NCI-H2196 treated with DMSO at 0.1 percent for 48 hours (cell line): ENCODE data around the gene TXNDC12.

Experiments used
- DNase-seq: peaks from one replicate; lab custom pipeline; 2025; ENCODE audit not compliant: unreplicated experiment; lab: John Stamatoyannopoulos, UW

The TXNDC12 gene

GRCh38 chr1:52002038-52002917, 52.7 kb downstream of the TXNDC12 start:
- peak; percentile 45 for DNase-seq

GRCh38 chr1:51998701-51999100, 56.3 kb downstream of the TXNDC12 start:
- DNase-seq = no peak

DNA sequence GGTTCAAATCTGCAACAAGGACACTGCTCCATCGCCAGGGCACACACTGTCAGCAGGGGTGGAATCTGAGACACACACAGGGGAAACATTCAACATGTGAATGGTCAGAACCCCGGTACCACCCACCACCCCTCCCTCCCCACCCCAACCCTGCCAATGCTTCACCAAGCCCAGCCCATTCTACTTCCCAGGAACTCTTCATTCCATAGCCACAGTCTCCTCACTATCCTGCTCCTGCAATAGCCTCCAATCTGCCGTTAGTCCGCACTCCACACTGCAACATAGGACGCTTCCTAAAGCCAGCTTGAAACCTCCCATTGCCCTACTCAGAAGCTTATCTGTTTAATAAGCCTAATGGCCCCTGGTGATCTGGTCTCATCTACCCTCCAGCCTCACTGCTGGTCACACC, 57.0 kb downstream of the TXNDC12 start:
- DNase-seq = no peak

GRCh38 chr1:51990478-51990965, 64.5 kb downstream of the TXNDC12 start, which contains the start of gene RAB3B:
RAB3B (minus strand) TSS chr1:51990700; CDS start chr1:51977117, 13,583 bp downstream.
- DNase-seq = peak; percentile 27

- DNase-seq = no peak
Measured at GRCh38 chr1:51989582-51990477, 65.2 kb downstream of the TXNDC12 start.

- no peak for DNase-seq
Measured at GRCh38 chr1:51988254-51988653, 66.7 kb downstream of the TXNDC12 start.

- no peak for DNase-seq
Measured at GRCh38 chr1:51986718-51987117, 68.3 kb downstream of the TXNDC12 start.

DNA sequence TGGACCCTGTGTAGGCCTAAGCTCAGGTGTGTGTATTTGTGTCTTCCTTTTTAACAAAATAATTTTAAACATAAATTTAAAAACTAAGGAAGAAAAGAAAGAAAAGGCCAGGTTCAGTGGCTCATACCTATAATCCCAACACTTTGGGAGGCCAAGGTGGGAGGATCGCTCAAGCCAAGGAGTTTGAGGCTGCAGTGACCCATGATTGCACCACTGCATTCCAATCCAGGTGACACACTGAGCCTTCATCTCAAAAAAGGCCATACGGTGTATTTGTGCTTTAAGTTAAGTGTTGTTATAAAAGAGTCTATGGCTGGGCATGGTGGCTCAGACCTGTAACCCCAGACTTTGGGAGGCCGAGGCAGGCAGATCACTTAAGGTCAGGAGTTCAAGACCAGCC, 72.8 kb downstream of the TXNDC12 start:
- no peak for DNase-seq

- no peak for DNase-seq
Measured at GRCh38 chr1:51981555-51981954, 73.4 kb downstream of the TXNDC12 start.

DNA sequence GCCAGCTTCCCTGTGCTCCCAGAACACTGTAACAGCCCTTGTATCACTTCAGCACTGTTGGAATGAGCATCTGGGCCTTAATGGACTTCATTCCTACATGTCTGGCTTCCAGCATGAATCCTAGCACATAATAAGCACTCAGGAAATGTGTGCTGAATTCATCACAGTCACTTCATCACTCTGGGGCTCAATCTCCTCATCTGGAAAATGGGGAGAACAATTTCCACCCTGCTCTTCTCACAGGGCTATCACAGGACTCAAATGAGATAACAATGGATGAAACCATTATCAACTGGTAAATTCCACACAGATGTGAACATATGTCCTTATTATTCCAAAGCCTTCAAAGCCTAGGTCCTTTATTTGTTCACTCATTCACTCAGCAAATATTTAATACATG, 76.9 kb downstream of the TXNDC12 start:
- DNase-seq = no peak

DNA sequence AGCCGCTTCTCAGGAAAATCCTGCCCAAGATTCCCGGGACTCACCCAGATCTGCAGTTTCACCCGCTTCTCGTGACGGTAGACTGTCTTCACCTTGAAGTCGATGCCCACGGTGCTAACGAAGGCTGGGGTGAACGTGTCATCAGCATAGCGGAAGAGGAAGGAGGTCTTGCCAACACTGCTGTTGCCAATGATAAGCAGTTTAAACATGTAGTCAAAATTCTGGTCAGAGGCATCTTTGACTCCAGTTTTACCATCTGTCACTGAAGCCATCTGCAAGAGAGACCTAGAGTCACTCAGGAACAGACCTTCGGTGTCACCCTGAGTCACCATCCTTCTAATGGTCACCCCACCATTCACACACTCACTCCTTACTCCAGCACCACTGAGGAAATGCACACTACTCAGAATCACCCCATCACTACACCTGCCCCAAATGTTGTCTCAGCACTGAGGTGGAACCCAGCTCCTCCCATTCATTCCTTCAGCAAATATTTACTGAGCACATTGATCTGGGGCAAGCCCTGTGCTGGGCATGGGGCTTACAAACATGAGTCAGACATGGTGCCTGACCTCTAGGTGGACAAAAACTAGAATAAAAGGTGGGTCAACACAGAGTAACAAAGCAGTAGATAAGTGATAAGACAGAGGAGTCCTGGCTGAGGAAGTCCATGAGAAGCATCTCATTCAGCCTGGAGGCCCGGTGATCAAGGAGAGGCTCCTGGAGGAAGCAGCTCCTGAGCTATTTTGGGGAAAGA, 78.0 kb downstream of the TXNDC12 start:
- no peak for DNase-seq

GRCh38 chr1:51973587-51974474, 81.2 kb downstream of the TXNDC12 start:
- no peak for DNase-seq
